B cell (primary cell): Measurements from ENCODE around the gene ARHGEF37. TPM values are rescaled to one million over a fixed set of nuclear protein-coding genes. Genes with fewer than 3 reads are reported as not detected.

Source experiments
- ATAC-seq: fragments of 200-7000 bp; cut with Tn5 transposase; one replicate; pipeline ENCODE4 v1.10.0; 2021; ENCODE audit warnings: low read depth, mild to moderate bottlenecking, moderate number of reproducible peaks, moderate library complexity
- CTCF ChIA-PET: fragments of 350-600 bp; sonication (Branson Sonifier 250); formaldehyde crosslinking; loops from one replicate; lab custom pipeline; 2021; ENCODE audit warnings: antibody characterized with exemption, inconsistent platforms; lab: Charles Lee
- POLR2A ChIA-PET: fragments of 350-600 bp; sonication (Branson Sonifier 250); formaldehyde crosslinking; loops from one replicate; lab custom pipeline; 2021; ENCODE audit warnings: antibody characterized with exemption; lab: Charles Lee
- DNase-seq: peaks from one replicate; pipeline ENCODE4 v3.0.0; 2013
- H2AFZ ChIP-seq: 2 replicates; pipeline ENCODE4 v1.6.1; 2012; ENCODE audit warnings: mild to moderate bottlenecking, low read depth, low read length; ENCODE audit not compliant: insufficient read depth, poor library complexity, severe bottlenecking
- H3K27ac ChIP-seq, 2 donors: 1 replicate in 1 of 2; 2 replicates in 1 of 2; pipeline ENCODE4 v1.5.1; 2012 to 2013; ENCODE audit warnings: low read length in 2 of 2, mild to moderate bottlenecking in 2 of 2, moderate library complexity in 1 of 2
- H3K27me3 ChIP-seq, 4 experiments: fragments of 200-600 bp in 1 of 4; sonication (generic) in 1 of 4; replicated peaks in 1 of 4; 1 replicate in 2 of 4; 2 replicates in 2 of 4; pipeline versions ENCODE4 v1.6.1 to v1.7.0; 2013 to 2016; ENCODE audit warnings: low read length in 3 of 4, mild to moderate bottlenecking in 2 of 4, mixed read lengths in 1 of 4, moderate library complexity in 1 of 4; ENCODE audit not compliant: insufficient read depth in 4 of 4, control insufficient read depth in 3 of 4; ENCODE audit errors: control extremely low read depth in 1 of 4
- H3K36me3 ChIP-seq, 2 experiments: replicated peaks in 1 of 2; 1 replicate in 1 of 2; 2 replicates in 1 of 2; pipeline versions ENCODE4 v1.6.1 to v1.7.1; 2013; ENCODE audit warnings: low read length in 1 of 2; ENCODE audit not compliant: insufficient read depth in 2 of 2, control insufficient read depth in 1 of 2; ENCODE audit errors: control extremely low read depth in 1 of 2, extremely low read depth in 1 of 2
- H3K4me1 ChIP-seq, 2 donors: fragments of 200-600 bp in 1 of 2; sonication (generic) in 1 of 2; 1 replicate in 1 of 2; 2 replicates in 1 of 2; pipeline versions ENCODE4 v1.5.1 to v1.6.1; 2013 to 2017; ENCODE audit warnings: low read length in 2 of 2; ENCODE audit not compliant: control insufficient read depth in 2 of 2, insufficient read depth in 2 of 2
- H3K4me2 ChIP-seq: replicated peaks from 2 replicates; pipeline ENCODE3; 2012; ENCODE audit warnings: mild to moderate bottlenecking, low read depth, low read length; ENCODE audit not compliant: poor library complexity, severe bottlenecking
- H3K4me3 ChIP-seq, 5 experiments: fragments of 200-600 bp in 1 of 5; sonication (generic) in 1 of 5; 1 replicate in 3 of 5; 2 replicates in 2 of 5; pipeline versions ENCODE4 v1.5.1 to v1.7.0; 2011 to 2016; ENCODE audit warnings: low read length in 4 of 5, mild to moderate bottlenecking in 4 of 5, low read depth in 2 of 5, control low read depth in 1 of 5, moderate library complexity in 1 of 5; ENCODE audit not compliant: insufficient read depth in 1 of 5; ENCODE audit errors: control extremely low read depth in 1 of 5, extremely low read depth in 1 of 5
- H3K79me2 ChIP-seq: fragments of 200-600 bp; sonication (generic); one replicate; pipeline ENCODE4 v1.6.0; 2016; ENCODE audit warnings: low read length; ENCODE audit not compliant: control insufficient read depth, insufficient read depth
- H3K9ac ChIP-seq: fragments of 200-600 bp; sonication (generic); 2 replicates; pipeline ENCODE4 v1.6.1; 2017; ENCODE audit warnings: mild to moderate bottlenecking, low read length, moderate library complexity
- H3K9me3 ChIP-seq, 3 donors: one replicate each; pipeline versions ENCODE4 v1.6.1 to v1.7.1; 2013; ENCODE audit warnings: low read length in 2 of 3; ENCODE audit not compliant: control insufficient read depth in 2 of 3, insufficient read depth in 1 of 3; ENCODE audit errors: control extremely low read depth in 1 of 3
- H4K20me1 ChIP-seq: 2 replicates; pipeline ENCODE4 v1.6.0; 2012; ENCODE audit warnings: mild to moderate bottlenecking, low read length; ENCODE audit not compliant: insufficient read depth, control insufficient read depth, poor library complexity, severe bottlenecking
- H3K27ac Mint-ChIP-seq: one replicate; pipeline ENCODE4 v1.8.0; 2021; ENCODE audit warnings: mixed read lengths
- H3K27me3 Mint-ChIP-seq: one replicate; pipeline ENCODE4 v1.8.0; 2021; ENCODE audit warnings: mixed read lengths
- H3K4me1 Mint-ChIP-seq: one replicate; pipeline ENCODE4 v1.8.0; 2021; ENCODE audit warnings: mixed read lengths
- H3K4me3 Mint-ChIP-seq: one replicate; pipeline ENCODE4 v1.8.0; 2021; ENCODE audit warnings: mixed read lengths
- H3K9me3 Mint-ChIP-seq: one replicate; pipeline ENCODE4 v1.8.0; 2022; ENCODE audit warnings: mixed read lengths; ENCODE audit not compliant: insufficient read depth
- EZH2 ChIP-seq: IDR thresholded peaks from 2 replicates; pipeline ENCODE4 v1.6.1; 2012; ENCODE audit warnings: borderline replicate concordance, low read depth, mild to moderate bottlenecking, moderate library complexity, low read length; ENCODE audit not compliant: insufficient read depth, poor library complexity, severe bottlenecking
- WGBS: methylation state at CpG from one replicate; pipeline ENCODE4 v1.1.5; 2013; ENCODE audit warnings: missing lambda C conversion rate; ENCODE audit not compliant: insufficient coverage; 5-methylcytosine and 5-hydroxymethylcytosine counted together
- intact Hi-C: fragments of 100-400 bp; cut with micrococcal nuclease; formaldehyde crosslinking; loops from one replicate; pipeline ENCODE4 v1.10.0; 2022
- polyA plus RNA-seq: library from polyadenylated mRNA; depleted of rRNA; stranded (reverse); fragments of >200 nt; gene quantifications from 2 replicates; pipeline ENCODE4 v1.2.3, GENCODE V29; 2012
- total RNA-seq, 2 donors: library from RNA; stranded (reverse); fragments of 120-200 nt in 1 of 2; gene quantifications; 1 replicate in 1 of 2; 2 replicates in 1 of 2; pipeline versions ENCODE4 v1.2.3 to v1.2.4, GENCODE V29; 2013 to 2022
- TF ChIP-seq, protein P1 (sequence below): fragments of 200-600 bp; IDR thresholded peaks from one replicate; pipeline ENCODE4 v1.8.0; 2022; ENCODE audit warnings: antibody characterized with exemption, mild to moderate bottlenecking

The ARHGEF37 gene
- total and polyA plus RNA-seq, 2 donors (not counting 1 experiment from before 2014, with no cell fraction given), result 0.06 to 1.7 TPM

DNA sequence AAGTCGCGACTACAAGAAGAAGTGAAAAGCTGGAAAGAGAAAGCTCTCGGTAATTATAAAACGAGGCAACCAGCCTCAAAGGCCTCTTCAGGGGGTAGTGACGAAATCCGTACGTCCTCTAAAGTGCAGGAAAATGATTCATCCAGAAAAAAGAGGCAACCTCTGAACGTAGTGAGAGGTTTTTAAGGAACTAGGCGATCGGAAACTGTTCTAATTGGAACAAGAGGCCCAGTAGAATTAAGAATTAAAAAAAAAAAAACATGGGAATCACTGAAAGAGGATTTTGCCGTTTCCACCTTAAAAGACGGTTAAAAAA lies 31.1 kb upstream of the ARHGEF37 start:
- ChIA-PET CTCF (interaction anchor here (0.7 to 1.8 kb wide), 9 partner anchors 10 to 819 kb away, joined by 3 to 9 read pairs (median 3); partner anchors contain the start of genes GRPEL2, PCYOX1L and TIGD6), POLR2A (interaction anchor here (0.6 to 1.3 kb wide), 5 partner anchors 11 to 185 kb away, joined by 3 to 9 read pairs (median 4); no protein-coding TSS in a partner anchor)
- Histone ChIP-seq H3K4me2 (peak overlapping the region; percentile 91), H3K27me3 (no peaks in the 10 kb centered on the region), H2AFZ (peak overlapping the region; percentile 86), H3K27ac (peak overlapping the region; percentile 87 to 97), H3K79me2 (peaks cover 64% of the 10 kb centered on the region), H3K4me1 (peaks cover 20 to 27% of the 10 kb centered on the region in 2 donors), H4K20me1 (peaks cover 39% of the 10 kb centered on the region), H3K4me3 (peak overlapping the region; percentile 93 to 99 (median 97)), H3K36me3 (peaks cover 2 to 35% of the 10 kb centered on the region in 2 experiments), H3K9me3 (peaks cover 0 to 2% (median 0%) of the 10 kb centered on the region in 3 donors), H3K9ac (peak overlapping the region; percentile 95)
- WGBS, result 5% methylated on average over 12 of the region's 12 CpGs
- intact Hi-C loops, result loop anchor here (2.0 to 5.0 kb wide), 3 partner anchors 182 to 1707 kb away; partner anchors contain the start of genes DCTN4 and PPARGC1B
- no peaks in the 10 kb centered on the region for H3K9me3 Mint-ChIP-seq
- DNase-seq (no peak), ATAC-seq (no peak)
- H3K27ac Mint-ChIP-seq, result peak overlapping the region; percentile 99
- H3K27me3 Mint-ChIP-seq, result no peaks in the 10 kb centered on the region
- TF ChIP-seq, protein P1, sequence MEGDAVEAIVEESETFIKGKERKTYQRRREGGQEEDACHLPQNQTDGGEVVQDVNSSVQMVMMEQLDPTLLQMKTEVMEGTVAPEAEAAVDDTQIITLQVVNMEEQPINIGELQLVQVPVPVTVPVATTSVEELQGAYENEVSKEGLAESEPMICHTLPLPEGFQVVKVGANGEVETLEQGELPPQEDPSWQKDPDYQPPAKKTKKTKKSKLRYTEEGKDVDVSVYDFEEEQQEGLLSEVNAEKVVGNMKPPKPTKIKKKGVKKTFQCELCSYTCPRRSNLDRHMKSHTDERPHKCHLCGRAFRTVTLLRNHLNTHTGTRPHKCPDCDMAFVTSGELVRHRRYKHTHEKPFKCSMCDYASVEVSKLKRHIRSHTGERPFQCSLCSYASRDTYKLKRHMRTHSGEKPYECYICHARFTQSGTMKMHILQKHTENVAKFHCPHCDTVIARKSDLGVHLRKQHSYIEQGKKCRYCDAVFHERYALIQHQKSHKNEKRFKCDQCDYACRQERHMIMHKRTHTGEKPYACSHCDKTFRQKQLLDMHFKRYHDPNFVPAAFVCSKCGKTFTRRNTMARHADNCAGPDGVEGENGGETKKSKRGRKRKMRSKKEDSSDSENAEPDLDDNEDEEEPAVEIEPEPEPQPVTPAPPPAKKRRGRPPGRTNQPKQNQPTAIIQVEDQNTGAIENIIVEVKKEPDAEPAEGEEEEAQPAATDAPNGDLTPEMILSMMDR, result no peak
- no peak for TF ChIP-seq EZH2
- H3K4me1 Mint-ChIP-seq, result peaks cover 37% of the 10 kb centered on the region
- H3K4me3 Mint-ChIP-seq, result peak overlapping the region; percentile 97

- DNase-seq (no peak), ATAC-seq (no peak)
- H3K9me3 Mint-ChIP-seq, result no peaks in the 10 kb centered on the region
- H3K4me3 Mint-ChIP-seq, result peak overlapping the region; percentile 97
- Histone ChIP-seq H2AFZ (peak overlapping the region; percentile 86), H3K9me3 (peaks cover 0 to 2% (median 0%) of the 10 kb centered on the region in 3 donors), H3K9ac (peak overlapping the region; percentile 95), H3K27ac (peak overlapping the region; percentile 87 to 97), H3K79me2 (peaks cover 59% of the 10 kb centered on the region), H3K4me3 (peak overlapping the region; percentile 93 to 99 (median 97)), H3K4me1 (peaks cover 20 to 27% of the 10 kb centered on the region in 2 donors), H4K20me1 (peaks cover 34% of the 10 kb centered on the region), H3K4me2 (peak overlapping the region; percentile 91), H3K27me3 (no peaks in the 10 kb centered on the region), H3K36me3 (peaks cover 2 to 30% of the 10 kb centered on the region in 2 experiments)
- H3K4me1 Mint-ChIP-seq, result peaks cover 35% of the 10 kb centered on the region
- CTCF ChIA-PET, result interaction anchor here (0.7 to 2.0 kb wide), 14 partner anchors 8 to 820 kb away, joined by 3 to 9 read pairs (median 3); partner anchors contain the start of genes PCYOX1L and TIGD6
- 1% methylated on average over 39 of the region's 40 CpGs for WGBS
- no peaks in the 10 kb centered on the region for H3K27me3 Mint-ChIP-seq
- intact Hi-C loops, result loop anchor here (1.0 to 5.0 kb wide), 8 partner anchors 182 to 1706 kb away; partner anchors contain the start of genes DCTN4, FBXO38, GRPEL2 and HMGXB3
- POLR2A ChIA-PET, result interaction anchor here (0.6 to 1.7 kb wide), 7 partner anchors 11 to 205 kb away, joined by 3 to 15 read pairs (median 5); partner anchors contain the start of gene GRPEL2
- TF ChIP-seq EZH2, result no peak
- TF ChIP-seq, protein P1, result no peak
- peak overlapping the region; percentile 99 for H3K27ac Mint-ChIP-seq
These were observed 30.6 kb upstream of the ARHGEF37 start for GRCh38 chr5:149550594-149551226.
